Endothelial cell (in vitro differentiated cells): ENCODE data around the gene SH3BP5L. TPM values are rescaled to one million over a fixed set of nuclear protein-coding genes. Genes with fewer than 3 reads are reported as not detected.

Source experiments
- DNase-seq: peaks from one replicate; pipeline ENCODE4 v3.0.0; 2021; ENCODE audit warnings: low spot score
- H3K27ac Mint-ChIP-seq: one replicate; pipeline ENCODE4 v1.8.0; 2021; ENCODE audit warnings: mixed read lengths, inconsistent platforms; ENCODE audit not compliant: unreplicated experiment
- H3K27me3 Mint-ChIP-seq: one replicate; pipeline ENCODE4 v1.8.0; 2021; ENCODE audit warnings: mild to moderate bottlenecking, moderate library complexity, mixed read lengths, inconsistent platforms; ENCODE audit not compliant: unreplicated experiment
- H3K36me3 Mint-ChIP-seq: one replicate; pipeline ENCODE4 v1.8.0; 2021; ENCODE audit warnings: mild to moderate bottlenecking, low read depth, mixed read lengths, inconsistent platforms; ENCODE audit not compliant: unreplicated experiment
- H3K4me1 Mint-ChIP-seq: one replicate; pipeline ENCODE4 v1.8.0; 2021; ENCODE audit warnings: mild to moderate bottlenecking, mixed read lengths, inconsistent platforms; ENCODE audit not compliant: unreplicated experiment
- H3K4me3 Mint-ChIP-seq: one replicate; pipeline ENCODE4 v1.8.0; 2021; ENCODE audit warnings: mild to moderate bottlenecking, mixed read lengths, inconsistent platforms; ENCODE audit not compliant: unreplicated experiment
- H3K9me3 Mint-ChIP-seq: one replicate; pipeline ENCODE4 v1.8.0; 2021; ENCODE audit warnings: mixed read lengths, inconsistent platforms; ENCODE audit not compliant: unreplicated experiment
- CTCF ChIP-seq: fragments of 200-600 bp; sonication (generic); IDR thresholded peaks from one replicate; pipeline ENCODE4 v1.5.0; 2021; ENCODE audit warnings: antibody characterized with exemption; ENCODE audit not compliant: unreplicated experiment
- total RNA-seq: library from RNA; stranded (reverse); fragmentation: NEBNext Ultra II Directional; extraction: Animal tissue kit (Norgen Biotek cat#: 25700); gene quantifications from one replicate; pipeline ENCODE4 v1.2.1, GENCODE V29; 2021; ENCODE audit not compliant: unreplicated experiment

SH3BP5L gene
- total RNA-seq, 1 donor from 2014 or later: 30.7 TPM

- Mint-ChIP-seq H3K27me3 (peaks cover 9% of the 10 kb centered on the region), H3K36me3 (peaks cover 6% of the 10 kb centered on the region), H3K27ac (no peak overlapping the region), H3K9me3 (peaks cover 35% of the 10 kb centered on the region), H3K4me1 (no peaks in the 10 kb centered on the region), H3K4me3 (no peak overlapping the region)
- no peak for TF ChIP-seq CTCF
- DNase-seq: no peak
Measured at GRCh38 chr1:248783367-248783766, 42.3 kb downstream of the SH3BP5L start.

GRCh38 chr1:248782416-248783141 is 43.1 kb downstream of the SH3BP5L start:
- Mint-ChIP-seq H3K4me1 (no peaks in the 10 kb centered on the region), H3K36me3 (peaks cover 6% of the 10 kb centered on the region), H3K27ac (no peak overlapping the region), H3K4me3 (no peak overlapping the region), H3K27me3 (peaks cover 5% of the 10 kb centered on the region), H3K9me3 (peaks cover 35% of the 10 kb centered on the region)
- no peak for TF ChIP-seq CTCF
- no peak for DNase-seq

- TF ChIP-seq CTCF: no peak
- peaks cover 37% of the 10 kb centered on the region for H3K9me3 Mint-ChIP-seq
Measured at GRCh38 chr1:248779350-248779749, 46.4 kb downstream of the SH3BP5L start.

GRCh38 chr1:248778906-248779305 is 46.8 kb downstream of the SH3BP5L start:
- H3K4me1 Mint-ChIP-seq: no peaks in the 10 kb centered on the region
- no peak for DNase-seq
- H3K4me3 Mint-ChIP-seq: no peak overlapping the region
- H3K27ac Mint-ChIP-seq: no peak overlapping the region
- peaks cover 10% of the 10 kb centered on the region for H3K36me3 Mint-ChIP-seq
- peaks cover 2% of the 10 kb centered on the region for H3K27me3 Mint-ChIP-seq
- TF ChIP-seq CTCF: no peak
- H3K9me3 Mint-ChIP-seq: peaks cover 34% of the 10 kb centered on the region

More at GRCh38 chr1:248779350-248779749, 46.4 kb downstream of the SH3BP5L start:
- Mint-ChIP-seq H3K4me3 (no peak overlapping the region), H3K4me1 (no peaks in the 10 kb centered on the region), H3K27ac (no peak overlapping the region), H3K27me3 (peaks cover 2% of the 10 kb centered on the region), H3K36me3 (peaks cover 10% of the 10 kb centered on the region)
- no peak for DNase-seq

GRCh38 chr1:248776991-248777390 is 48.7 kb downstream of the SH3BP5L start:
- H3K27me3 Mint-ChIP-seq: no peaks in the 10 kb centered on the region
- no peaks in the 10 kb centered on the region for H3K4me1 Mint-ChIP-seq
- H3K4me3 Mint-ChIP-seq: no peak overlapping the region
- peaks cover 4% of the 10 kb centered on the region for H3K36me3 Mint-ChIP-seq
- peaks cover 26% of the 10 kb centered on the region for H3K9me3 Mint-ChIP-seq
- no peak for TF ChIP-seq CTCF
- H3K27ac Mint-ChIP-seq: no peak overlapping the region
- DNase-seq: no peak
